WI38 (cell line): ENCODE data around the gene MEGF11.

Experiments used
- H3K4me3 ChIP-seq: 2 replicates; pipeline ENCODE4 v1.5.1; 2011; ENCODE audit warnings: low read depth, mild to moderate bottlenecking, control low read depth, low read length
- TF ChIP-seq, protein P1 (sequence below): IDR thresholded peaks from 2 replicates; pipeline ENCODE4 v1.5.1; 2012; ENCODE audit warnings: low read depth, mild to moderate bottlenecking, control low read depth, low read length

Gene MEGF11

DNA sequence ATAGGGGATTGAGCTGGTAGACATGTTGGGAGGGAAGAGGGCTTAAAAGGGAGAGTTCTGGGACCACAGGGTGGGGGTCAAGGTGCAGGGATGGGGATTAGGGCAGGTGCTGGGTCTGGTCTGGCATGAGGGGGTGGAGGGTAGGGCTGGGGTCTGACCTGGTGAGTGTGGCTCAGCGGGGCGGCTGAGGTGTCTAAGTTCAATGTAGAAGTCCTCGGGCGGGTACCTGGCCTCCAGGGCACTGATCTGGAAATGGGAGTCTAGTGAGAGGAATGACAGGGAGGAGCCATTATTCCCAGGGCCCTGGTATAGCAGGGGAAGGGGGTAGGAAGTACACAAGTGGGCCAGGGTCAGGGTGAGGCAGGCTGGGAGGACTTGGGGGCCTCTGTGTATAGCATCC lies 344.7 kb downstream of the MEGF11 start:
- TF ChIP-seq, protein P1, sequence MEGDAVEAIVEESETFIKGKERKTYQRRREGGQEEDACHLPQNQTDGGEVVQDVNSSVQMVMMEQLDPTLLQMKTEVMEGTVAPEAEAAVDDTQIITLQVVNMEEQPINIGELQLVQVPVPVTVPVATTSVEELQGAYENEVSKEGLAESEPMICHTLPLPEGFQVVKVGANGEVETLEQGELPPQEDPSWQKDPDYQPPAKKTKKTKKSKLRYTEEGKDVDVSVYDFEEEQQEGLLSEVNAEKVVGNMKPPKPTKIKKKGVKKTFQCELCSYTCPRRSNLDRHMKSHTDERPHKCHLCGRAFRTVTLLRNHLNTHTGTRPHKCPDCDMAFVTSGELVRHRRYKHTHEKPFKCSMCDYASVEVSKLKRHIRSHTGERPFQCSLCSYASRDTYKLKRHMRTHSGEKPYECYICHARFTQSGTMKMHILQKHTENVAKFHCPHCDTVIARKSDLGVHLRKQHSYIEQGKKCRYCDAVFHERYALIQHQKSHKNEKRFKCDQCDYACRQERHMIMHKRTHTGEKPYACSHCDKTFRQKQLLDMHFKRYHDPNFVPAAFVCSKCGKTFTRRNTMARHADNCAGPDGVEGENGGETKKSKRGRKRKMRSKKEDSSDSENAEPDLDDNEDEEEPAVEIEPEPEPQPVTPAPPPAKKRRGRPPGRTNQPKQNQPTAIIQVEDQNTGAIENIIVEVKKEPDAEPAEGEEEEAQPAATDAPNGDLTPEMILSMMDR: no peak
- H3K4me3 ChIP-seq: no peak overlapping the region

DNA sequence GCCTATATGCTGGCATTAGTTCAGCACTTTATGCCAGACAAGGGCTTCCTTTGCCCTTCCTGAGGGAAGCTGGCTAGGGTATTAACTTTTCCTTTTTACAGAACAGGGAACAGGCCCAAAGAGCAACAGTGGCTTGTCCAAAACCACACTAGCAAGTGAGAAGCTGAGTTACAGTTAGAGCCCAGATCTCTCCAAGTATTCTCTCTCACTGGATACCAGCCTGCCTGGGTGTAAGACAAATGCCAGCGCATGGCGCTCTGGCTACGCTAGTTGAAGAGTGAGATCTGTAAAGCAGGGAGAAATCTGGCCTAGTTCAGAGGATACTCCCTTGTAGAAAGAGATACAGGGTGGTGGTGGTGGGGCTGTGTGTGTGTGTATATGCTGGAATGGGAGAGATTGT lies 345.9 kb downstream of the MEGF11 start:
- TF ChIP-seq, protein P1: no peak

DNA sequence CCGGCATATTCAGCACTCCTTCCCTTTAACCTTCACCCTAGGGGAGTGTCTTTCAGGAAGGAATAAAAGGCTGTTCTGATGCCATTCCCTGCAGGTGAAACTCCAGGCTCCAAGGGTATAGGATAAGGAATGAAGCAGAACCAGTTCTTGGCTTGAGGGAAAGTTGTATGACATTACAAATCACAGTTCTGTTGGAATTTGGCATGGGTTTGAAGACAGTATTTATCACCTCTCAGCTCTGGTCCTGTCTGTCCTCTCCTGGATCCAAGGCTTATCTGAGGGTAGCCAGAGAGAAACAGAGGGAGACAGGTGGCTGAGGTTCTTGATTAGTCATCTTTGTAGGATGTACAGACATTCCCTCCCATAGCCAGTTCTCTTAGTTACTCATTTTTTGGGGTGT lies 347.2 kb downstream of the MEGF11 start:
- no peak overlapping the region for H3K4me3 ChIP-seq
- TF ChIP-seq, protein P1: no peak

More for the DNA sequence above, 345.9 kb downstream of the MEGF11 start:
- no peak overlapping the region for H3K4me3 ChIP-seq

DNA sequence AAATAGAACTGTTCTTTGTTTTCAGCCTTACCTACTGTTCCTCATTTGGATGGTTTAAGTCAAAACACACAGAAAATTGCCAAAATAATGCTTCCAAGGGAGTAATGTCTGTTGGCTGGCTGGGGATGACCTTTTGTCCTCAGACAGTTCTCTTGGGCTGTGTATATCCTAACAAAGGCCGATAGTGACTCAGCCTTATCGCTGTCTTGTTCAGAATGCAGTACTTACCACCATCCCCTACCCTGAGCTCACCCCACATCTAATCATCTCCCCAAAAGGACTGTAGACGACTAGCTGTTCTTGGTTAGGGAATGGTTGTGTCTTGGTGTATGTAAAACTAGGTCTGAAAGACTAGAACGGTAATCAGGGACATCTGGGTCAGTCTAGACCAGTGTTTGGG lies 349.2 kb downstream of the MEGF11 start:
- no peak overlapping the region for H3K4me3 ChIP-seq
- TF ChIP-seq, protein P1: no peak

DNA sequence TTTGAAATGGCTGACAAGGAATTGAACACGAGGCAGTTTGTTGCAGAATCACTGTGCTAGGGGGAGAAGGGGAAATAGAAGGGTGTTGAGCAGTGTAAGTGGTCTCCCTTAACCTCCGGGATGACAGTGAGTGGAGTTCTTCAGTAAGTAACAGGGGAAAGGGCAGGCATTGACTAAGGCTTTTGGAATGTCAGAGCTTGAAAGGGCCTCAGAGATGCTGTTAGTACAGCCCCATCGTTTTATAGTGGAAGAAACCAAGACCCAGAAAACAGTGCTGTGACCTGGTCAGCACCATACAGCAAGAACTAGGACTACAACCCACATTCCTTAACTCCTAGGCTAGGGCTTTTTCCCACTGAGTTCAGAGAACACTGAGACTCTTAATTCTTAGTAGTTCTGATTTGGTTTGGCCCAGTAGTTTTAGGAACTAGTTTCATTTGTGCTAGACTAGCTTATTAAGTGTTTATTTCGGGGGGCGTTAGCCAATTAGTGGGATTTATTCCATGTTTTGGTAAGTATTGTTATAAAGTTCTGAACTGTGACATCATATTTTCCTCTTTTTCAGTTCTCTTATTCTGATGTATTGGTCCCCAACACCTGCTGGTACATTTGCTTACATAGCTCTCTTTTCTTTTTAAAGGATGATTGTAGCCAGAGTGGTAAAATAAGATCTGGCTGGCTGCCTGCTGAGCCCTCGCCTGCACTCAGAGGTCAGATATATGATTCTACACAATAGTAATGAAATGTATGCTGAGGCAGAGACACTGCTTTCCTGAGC lies 350.1 kb downstream of the MEGF11 start:
- TF ChIP-seq, protein P1: no peak

DNA sequence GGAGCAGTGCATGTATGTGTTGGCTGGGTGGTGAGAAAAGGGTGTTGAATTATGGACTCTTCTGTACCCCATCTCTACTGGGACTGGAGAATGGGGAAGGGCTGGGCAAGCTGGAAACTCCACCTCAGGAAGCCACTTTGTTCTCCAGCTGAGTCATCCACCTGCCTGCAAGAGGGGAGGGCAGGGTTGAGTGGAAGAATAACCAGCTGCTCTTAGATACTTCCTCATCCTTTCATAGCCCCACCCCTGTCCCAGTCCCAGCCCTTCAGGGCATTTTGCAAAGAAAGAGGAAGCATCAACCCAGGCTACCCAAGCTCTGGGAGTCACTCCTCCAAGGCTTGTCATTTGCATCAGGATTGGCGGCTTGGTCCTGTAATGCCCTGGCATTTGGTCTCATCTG lies 351.2 kb downstream of the MEGF11 start:
- TF ChIP-seq, protein P1: no peak
- H3K4me3 ChIP-seq: no peak overlapping the region

More for the DNA sequence above, 350.1 kb downstream of the MEGF11 start:
- no peak overlapping the region for H3K4me3 ChIP-seq

DNA sequence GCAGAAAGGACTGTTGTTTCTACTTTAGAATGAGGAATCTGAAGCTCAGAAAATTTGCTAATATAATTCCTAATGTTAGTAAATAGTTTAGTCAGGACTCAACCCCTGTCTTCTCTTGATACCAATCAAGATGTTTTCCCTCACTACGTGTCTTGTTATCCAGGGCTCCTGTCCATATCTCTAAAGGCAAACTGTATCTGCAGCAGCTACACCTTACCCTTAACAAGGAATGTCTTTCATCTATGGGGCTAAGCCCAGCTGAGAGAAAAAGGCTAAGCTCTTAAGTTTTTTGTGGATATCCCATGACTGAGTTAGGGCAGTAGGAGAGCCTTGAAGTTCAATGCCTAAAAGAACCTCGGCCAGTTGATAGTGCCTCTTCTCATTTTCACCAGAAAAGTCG lies 351.7 kb downstream of the MEGF11 start:
- TF ChIP-seq, protein P1: no peak
- no peak overlapping the region for H3K4me3 ChIP-seq
